WTC11 (cell line): ENCODE results near the gene NLN. TPM values are rescaled to one million over a fixed set of nuclear protein-coding genes. Genes with fewer than 3 reads are reported as not detected.

ENCODE experiments used
- ATAC-seq: fragments of 200-7000 bp; cut with Tn5 transposase; 2 replicates; pipeline ENCODE4 v1.10.0; 2021; ENCODE audit warnings: mild to moderate bottlenecking, moderate library complexity
- CTCF ChIA-PET: fragments of 300-600 bp; sonication (Branson Sonifier 250); formaldehyde crosslinking; loops from one replicate; lab custom pipeline; 2021; ENCODE audit warnings: antibody characterized with exemption; lab: Charles Lee
- POLR2A ChIA-PET: fragments of 350-600 bp; sonication (Branson Sonifier 250); formaldehyde crosslinking; loops from one replicate; lab custom pipeline; 2021; ENCODE audit warnings: antibody characterized with exemption; lab: Charles Lee
- DNase-seq: peaks from one replicate; pipeline ENCODE4 v3.0.0; 2021; ENCODE audit warnings: low spot score
- H3K27ac Mint-ChIP-seq: 2 replicates; pipeline ENCODE4 v1.8.0; 2021; ENCODE audit warnings: mixed read lengths
- H3K27me3 Mint-ChIP-seq: 2 replicates; pipeline ENCODE4 v1.8.0; 2021; ENCODE audit warnings: low read depth, mild to moderate bottlenecking, moderate library complexity, mixed read lengths
- H3K36me3 Mint-ChIP-seq: 2 replicates; pipeline ENCODE4 v1.8.0; 2021; ENCODE audit warnings: mixed read lengths
- H3K4me1 Mint-ChIP-seq: 2 replicates; pipeline ENCODE4 v1.8.0; 2022; ENCODE audit warnings: mixed read lengths
- H3K4me3 Mint-ChIP-seq: 2 replicates; pipeline ENCODE4 v1.8.0; 2021; ENCODE audit warnings: mild to moderate bottlenecking, moderate library complexity, mixed read lengths
- H3K9me3 Mint-ChIP-seq: 2 replicates; pipeline ENCODE4 v1.8.0; 2021; ENCODE audit warnings: mixed read lengths
- AFF4 ChIP-seq: sonication (generic); formaldehyde crosslinking; IDR thresholded peaks from 2 replicates; pipeline ENCODE4 v1.8.1; 2023; ENCODE audit warnings: mild to moderate bottlenecking, missing genetic modification reagents, borderline replicate concordance
- ATF6 ChIP-seq: sonication (generic); formaldehyde crosslinking; IDR thresholded peaks from 2 replicates; pipeline ENCODE4 v1.8.1; 2023; ENCODE audit warnings: mild to moderate bottlenecking, missing genetic modification reagents
- CREB1 ChIP-seq: sonication (generic); formaldehyde crosslinking; IDR thresholded peaks from 2 replicates; pipeline ENCODE4 v1.8.0; 2023; ENCODE audit warnings: mild to moderate bottlenecking, missing genetic modification reagents
- E2F4 ChIP-seq: sonication (generic); formaldehyde crosslinking; IDR thresholded peaks from 2 replicates; pipeline ENCODE4 v1.8.1; 2022; ENCODE audit warnings: low read depth, mild to moderate bottlenecking, moderate library complexity, missing genetic modification reagents, borderline replicate concordance
- ELF4 ChIP-seq: sonication (generic); formaldehyde crosslinking; IDR thresholded peaks from 2 replicates; pipeline ENCODE4 v1.8.1; 2022; ENCODE audit warnings: low read depth, mild to moderate bottlenecking, moderate library complexity, missing genetic modification reagents
- HMGXB4 ChIP-seq: sonication (generic); formaldehyde crosslinking; IDR thresholded peaks from 2 replicates; pipeline ENCODE4 v1.8.1; 2023; ENCODE audit warnings: mild to moderate bottlenecking, moderate library complexity, missing genetic modification reagents
- MAX ChIP-seq: sonication (generic); formaldehyde crosslinking; IDR thresholded peaks from 2 replicates; pipeline ENCODE4 v1.8.0; 2022; ENCODE audit warnings: mild to moderate bottlenecking, missing genetic modification reagents
- NR2C2 ChIP-seq: sonication (generic); formaldehyde crosslinking; IDR thresholded peaks from 2 replicates; pipeline ENCODE4 v1.8.0; 2022; ENCODE audit warnings: mild to moderate bottlenecking, missing genetic modification reagents
- NR3C1 ChIP-seq: sonication (generic); formaldehyde crosslinking; conservative IDR thresholded peaks from 2 replicates; pipeline ENCODE4 v1.8.1; 2023; ENCODE audit warnings: low read depth, mild to moderate bottlenecking, missing genetic modification reagents
- OVOL2 ChIP-seq: fragments of 250-450 bp; sonication (Bioruptor Pico); IDR thresholded peaks from 2 replicates; pipeline ENCODE4 v1.9.0; 2021; ENCODE audit warnings: mild to moderate bottlenecking, borderline replicate concordance
- PRDM15 ChIP-seq: sonication (generic); formaldehyde crosslinking; IDR thresholded peaks from 2 replicates; pipeline ENCODE4 v1.8.0; 2022; ENCODE audit warnings: missing genetic modification reagents
- PRRX2 ChIP-seq: fragments of 250-450 bp; sonication (Bioruptor Pico); IDR thresholded peaks from 2 replicates; pipeline ENCODE4 v1.8.0; 2021; ENCODE audit warnings: mild to moderate bottlenecking
- TEAD1 ChIP-seq: sonication (generic); formaldehyde crosslinking; IDR thresholded peaks from 2 replicates; pipeline ENCODE4 v1.8.0; 2022; ENCODE audit warnings: mild to moderate bottlenecking, missing genetic modification reagents
- USF2 ChIP-seq: sonication (generic); formaldehyde crosslinking; IDR thresholded peaks from 2 replicates; pipeline ENCODE4 v1.8.1; 2023; ENCODE audit warnings: mild to moderate bottlenecking, missing genetic modification reagents, moderate library complexity
- ZBTB21 ChIP-seq: sonication (generic); formaldehyde crosslinking; IDR thresholded peaks from 2 replicates; pipeline ENCODE4 v1.8.1; 2023; ENCODE audit warnings: mild to moderate bottlenecking, missing genetic modification reagents, borderline replicate concordance
- ZNF232 ChIP-seq: sonication (generic); formaldehyde crosslinking; IDR thresholded peaks from 2 replicates; pipeline ENCODE4 v1.8.0; 2022; ENCODE audit warnings: mild to moderate bottlenecking, missing genetic modification reagents
- ZNF416 ChIP-seq: fragments of 250-450 bp; sonication (Bioruptor Pico); IDR thresholded peaks from 2 replicates; pipeline ENCODE4 v1.9.0; 2021; ENCODE audit warnings: mild to moderate bottlenecking, inconsistent platforms
- ZNF512 ChIP-seq: sonication (generic); formaldehyde crosslinking; IDR thresholded peaks from 2 replicates; pipeline ENCODE4 v1.8.1; 2022; ENCODE audit warnings: missing genetic modification reagents, borderline replicate concordance
- total RNA-seq: library from RNA; stranded (reverse); gene quantifications from 3 replicates; pipeline ENCODE4 v1.2.3, GENCODE V29; 2021

NLN gene
- total RNA-seq, 1 experiment from 2014 or later = 163 TPM

GRCh38 chr5:65790371-65791163 is 68.6 kb downstream of the NLN start (continued):
- TF ChIP-seq NR2C2 (CRISPR knock-in tag) (no peak), PRDM15 (CRISPR knock-in tag) (no peak), NR3C1 (no peak), OVOL2 (CRISPR knock-in tag) (no peak), ELF4 (no peak), CREB1 (CRISPR knock-in tag) (no peak), HMGXB4 (CRISPR knock-in tag) (no peak), ZBTB21 (no peak), TEAD1 (CRISPR knock-in tag) (no peak), ZNF416 (no peak), ATF6 (CRISPR knock-in tag) (no peak)
- TF ChIP-seq, all 79 proteins: peak for 0

- Mint-ChIP-seq H3K36me3 (peaks cover 46% of the 10 kb centered on the region), H3K27me3 (no peaks in the 10 kb centered on the region), H3K4me3 (no peak overlapping the region), H3K9me3 (no peaks in the 10 kb centered on the region), H3K27ac (no peak overlapping the region), H3K4me1 (no peaks in the 10 kb centered on the region)
- ATAC-seq (no peak), DNase-seq (no peak)
- POLR2A ChIA-PET = no interaction called here
- CTCF ChIA-PET = no interaction called here
- TF ChIP-seq MAX (CRISPR knock-in tag) (no peak), TEAD1 (CRISPR knock-in tag) (no peak), ZNF512 (CRISPR knock-in tag) (no peak), AFF4 (no peak), PRRX2 (CRISPR knock-in tag) (no peak), ZNF232 (no peak), USF2 (CRISPR knock-in tag) (no peak), E2F4 (no peak), NR2C2 (CRISPR knock-in tag) (no peak)
These were observed 70.0 kb downstream of the NLN start for GRCh38 chr5:65791712-65792673.
